IPS-NIHi7 (cell line): Measurements from ENCODE around the gene SGSH.
A peak's percentile ranks its signal among the peaks of the same experiment; 100 is the strongest.
"Not testable (repeated sequence)": the region's sequence is repeated elsewhere in the genome, so short reads cannot be mapped to it uniquely, and the experiment has no call there.

Source experiments
- DNase-seq: peaks from one replicate; pipeline ENCODE4 v3.0.0; 2012; ENCODE audit warnings: mixed read lengths; ENCODE audit errors: extremely low spot score

Gene SGSH

GRCh38 chr17:80220054-80220735 lies at the start of gene SGSH, which contains the start of gene SLC26A11:
Gene SGSH, minus strand, starts transcription at chr17:80220333. Its CDS starts 20 bp downstream, at chr17:80220313.
Gene SLC26A11, plus strand, starts transcription at chr17:80220427. Its CDS starts 1,134 bp downstream, at chr17:80221561.
- peak; percentile 100 for DNase-seq

- no peak for DNase-seq
These were observed 49.3 kb upstream of the SGSH start for GRCh38 chr17:80269405-80269807.

- no peak for DNase-seq
These were observed 48.3 kb upstream of the SGSH start for GRCh38 chr17:80268427-80268826.

- no peak for DNase-seq
These were observed 47.3 kb upstream of the SGSH start for GRCh38 chr17:80267391-80267790.

DNA sequence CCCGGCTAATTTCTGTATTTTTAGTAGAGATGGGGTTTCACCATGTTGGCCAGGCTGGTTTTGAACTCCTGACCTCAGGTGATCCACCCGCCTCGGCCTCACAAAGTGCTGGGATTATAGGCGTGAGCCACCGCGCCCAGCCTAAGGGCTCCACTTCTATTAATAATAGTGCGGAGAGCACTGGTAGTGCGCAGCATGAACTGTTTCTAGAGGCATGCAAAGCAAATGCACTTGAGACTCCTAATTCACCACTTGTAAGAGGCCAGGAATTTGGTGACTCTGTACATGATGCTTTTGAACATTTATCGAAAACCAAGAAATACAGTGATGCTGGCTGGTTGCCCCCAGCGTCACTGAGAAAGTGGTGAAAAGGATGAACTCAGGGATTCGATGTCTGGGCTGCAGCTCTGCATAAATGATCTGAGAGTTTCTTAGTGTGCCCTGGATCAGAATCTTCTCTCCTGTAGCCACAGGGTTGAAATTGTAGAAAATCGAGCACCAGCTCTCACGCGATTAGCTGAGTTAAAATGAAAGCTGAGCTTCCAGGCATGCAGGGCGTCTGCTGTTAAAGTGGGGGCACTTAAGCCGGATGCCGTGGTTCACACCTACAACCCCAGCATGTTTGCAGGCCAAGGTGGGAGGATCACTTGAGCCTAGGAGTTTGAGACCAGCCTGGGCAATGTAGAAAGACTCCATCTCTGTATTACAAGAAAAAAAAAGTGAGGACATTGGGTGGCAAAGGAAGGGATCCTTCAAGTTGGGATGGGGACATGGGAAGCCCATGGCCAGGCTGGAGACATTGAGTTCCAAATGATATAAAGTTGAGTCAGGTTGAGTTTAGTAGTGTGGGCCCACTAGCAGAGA lies 45.3 kb upstream of the SGSH start:
- DNase-seq = no peak

GRCh38 chr17:80264205-80265075 lies 44.3 kb upstream of the SGSH start:
- no peak for DNase-seq

DNA sequence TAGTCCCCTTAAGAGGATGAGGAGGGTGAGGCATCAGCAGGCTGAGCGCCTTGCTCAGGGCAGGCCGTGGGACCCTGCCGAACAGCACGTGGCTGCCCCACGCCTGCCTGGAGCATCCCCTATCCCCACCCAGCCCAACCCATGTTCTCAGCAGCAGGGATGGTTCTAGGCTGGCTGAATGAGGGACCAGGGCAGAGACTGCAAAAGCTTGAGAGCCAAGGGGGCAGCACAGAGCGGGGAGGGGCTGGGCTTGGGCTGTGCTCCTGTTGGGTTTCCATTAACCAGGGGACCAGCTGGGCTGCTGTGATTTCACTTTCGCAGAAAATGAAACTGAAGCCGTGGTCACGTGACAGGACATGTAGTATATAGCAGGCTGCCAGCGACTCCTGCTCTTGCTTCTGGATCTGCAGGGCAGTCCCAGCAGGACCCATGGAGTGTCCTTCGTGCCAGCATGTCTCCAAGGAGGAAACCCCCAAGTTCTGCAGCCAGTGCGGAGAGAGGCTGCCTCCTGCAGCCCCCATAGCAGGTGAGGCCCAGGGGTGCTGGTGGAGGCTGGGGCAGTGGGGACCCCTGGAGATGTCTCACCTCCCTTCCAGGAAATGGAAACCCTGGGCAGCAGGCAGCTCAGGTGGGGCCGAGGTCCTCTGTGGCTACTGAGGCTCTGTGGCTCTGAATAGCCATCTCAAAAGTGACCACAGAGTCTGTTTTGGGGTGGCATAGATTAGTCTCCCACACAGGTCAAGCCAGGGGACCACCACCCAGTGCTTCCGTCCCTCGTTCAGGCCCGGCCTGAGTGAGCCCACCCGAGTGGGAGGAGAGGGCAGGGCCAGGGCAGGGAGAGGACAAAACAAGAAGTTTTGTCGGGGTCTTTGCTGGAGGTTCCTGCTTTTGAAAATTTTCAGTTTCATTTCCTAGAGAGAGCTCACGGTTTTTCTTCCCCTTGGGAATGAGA lies 43.4 kb upstream of the SGSH start:
- DNase-seq = no peak

GRCh38 chr17:80262775-80263244 lies 42.7 kb upstream of the SGSH start:
- no peak for DNase-seq

DNA sequence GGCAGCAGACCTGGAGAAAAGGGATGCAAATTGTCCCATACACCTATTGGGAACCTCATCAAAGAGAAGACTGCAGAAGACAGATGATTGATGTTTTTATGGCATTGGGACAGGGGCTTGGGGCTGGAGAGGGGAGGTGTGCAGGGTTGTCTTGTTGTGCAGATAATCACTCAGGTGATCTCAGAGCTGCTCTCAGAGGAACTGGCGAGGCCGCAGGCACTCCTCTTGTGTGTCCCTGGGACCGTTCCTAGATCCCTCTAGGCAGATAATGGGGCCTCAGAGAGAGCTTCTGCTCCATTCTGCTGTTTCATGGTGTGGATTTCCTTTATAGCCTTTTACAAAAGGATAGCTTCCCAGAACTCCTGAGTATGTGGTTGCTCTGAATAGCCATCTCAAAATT lies 42.2 kb upstream of the SGSH start:
- DNase-seq = no peak

- DNase-seq = no peak
These were observed 41.8 kb upstream of the SGSH start for GRCh38 chr17:80261895-80262279.

DNA sequence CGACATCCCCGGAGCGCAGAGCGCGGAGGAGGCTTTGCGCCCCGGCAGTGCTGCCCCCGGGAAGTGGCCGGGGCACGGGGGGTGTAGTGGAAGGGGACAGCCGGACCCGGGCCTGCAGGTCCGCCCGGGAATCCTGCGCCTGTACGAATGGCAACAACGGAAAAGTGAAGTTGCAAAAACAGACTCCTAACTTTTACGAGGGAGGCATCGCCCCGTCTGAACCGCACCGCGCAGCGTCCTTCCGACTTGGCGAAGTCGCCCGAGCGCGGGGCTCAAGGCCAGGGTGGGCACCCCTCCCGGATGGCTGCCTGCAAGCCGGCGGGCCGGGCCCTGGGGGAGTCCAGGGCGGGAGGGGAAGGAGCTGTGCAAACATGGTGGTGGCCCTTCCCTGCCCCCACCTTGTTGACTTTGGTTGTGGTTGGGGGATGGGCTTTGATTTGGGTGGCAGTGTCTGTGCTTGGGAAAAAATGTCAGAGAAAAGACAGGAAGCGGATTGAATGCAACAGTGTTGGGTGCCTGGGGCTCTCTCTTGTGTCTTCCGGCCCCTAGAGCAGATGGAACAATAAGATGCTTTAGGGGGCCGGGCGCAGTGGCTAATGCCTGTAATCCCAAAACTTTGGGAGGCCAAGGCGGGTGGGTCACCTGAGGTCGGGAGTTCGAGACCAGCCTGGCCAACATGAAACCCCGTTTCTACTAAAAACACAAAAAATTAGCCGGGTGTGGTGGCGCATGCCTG lies 41.2 kb upstream of the SGSH start:
- peak; percentile 75 for DNase-seq

GRCh38 chr17:80260791-80261158 lies 40.6 kb upstream of the SGSH start, which contains the start of gene RNF213:
Gene RNF213, plus strand, starts transcription at chr17:80260852. Its CDS starts 2,830 bp downstream, at chr17:80263682.
- peak; percentile 77 for DNase-seq

- DNase-seq = peak; percentile 93
These were observed 40.0 kb upstream of the SGSH start for GRCh38 chr17:80260069-80260535.

DNA sequence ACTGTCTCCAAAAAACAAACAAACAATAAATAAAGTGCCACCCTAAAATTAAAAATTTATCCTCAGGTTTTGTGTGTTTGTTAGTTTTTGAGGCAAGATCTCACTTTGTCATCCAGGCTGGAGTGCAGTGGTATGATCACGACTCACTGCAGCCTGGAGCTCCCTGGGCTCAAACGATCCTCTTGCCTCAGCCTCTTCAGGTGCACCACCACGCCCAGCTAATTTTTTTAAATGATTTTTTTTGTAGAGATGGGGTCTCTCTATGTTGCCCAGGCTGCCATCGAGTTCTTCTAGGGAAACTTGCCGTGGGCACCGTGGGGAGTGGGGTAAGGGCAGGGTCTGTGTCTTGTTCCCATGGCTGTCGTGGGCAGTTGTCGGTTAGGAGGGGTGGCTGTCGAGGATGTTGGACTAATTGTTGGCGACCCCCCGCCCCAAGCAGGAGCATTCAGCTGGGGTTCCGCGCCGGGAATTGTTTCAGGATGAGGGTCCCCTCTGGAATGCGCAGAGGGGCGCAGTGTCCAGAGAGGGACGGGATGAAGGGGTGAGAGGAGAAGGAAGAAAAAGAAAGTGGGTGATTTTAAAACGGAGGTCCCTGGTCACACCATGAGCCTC lies 39.4 kb upstream of the SGSH start:
- DNase-seq = no peak

DNA sequence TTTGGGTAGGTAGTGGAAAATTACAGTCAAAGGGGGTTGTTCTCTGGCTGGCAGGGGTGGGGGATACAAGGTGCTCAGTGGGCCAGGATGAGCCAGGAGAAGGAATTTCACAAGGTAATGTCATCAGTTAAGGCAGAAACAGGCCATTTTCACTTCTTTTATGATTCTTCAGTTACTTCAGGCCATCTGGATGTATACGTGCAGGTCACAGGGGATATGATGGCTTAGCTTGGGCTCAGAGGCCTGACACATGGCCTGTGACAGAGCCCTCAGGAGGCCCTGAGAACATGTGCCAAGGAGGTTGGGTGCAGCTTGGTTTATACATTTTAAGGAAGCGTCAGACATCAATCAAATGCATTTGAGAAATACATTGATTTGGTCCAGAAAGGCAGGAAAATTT lies 38.2 kb upstream of the SGSH start:
- not testable (repeated sequence) for DNase-seq

DNA sequence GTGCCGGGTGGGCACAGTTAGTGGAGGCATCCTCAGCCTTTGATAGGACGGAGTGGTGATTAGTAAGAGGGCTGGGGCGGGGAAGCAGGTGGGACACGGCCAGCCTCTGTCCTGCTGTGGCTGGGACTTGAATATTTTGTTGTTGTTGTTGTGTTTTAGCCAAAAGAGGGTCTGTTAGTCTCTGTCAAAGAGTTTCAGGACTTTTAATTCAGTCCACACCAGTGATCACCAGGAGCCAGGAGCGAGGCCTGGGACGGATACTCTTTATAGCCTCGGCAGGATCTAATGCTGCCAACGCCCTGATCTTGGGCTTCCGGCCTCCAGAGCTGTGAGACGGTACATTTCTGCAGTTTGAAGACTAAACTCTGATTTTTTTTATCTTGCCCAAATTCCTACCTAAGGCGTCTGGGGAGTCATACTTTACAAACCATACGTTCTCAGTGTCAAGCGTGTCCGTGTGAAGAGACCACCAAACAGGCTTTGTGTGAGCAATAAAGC lies 37.6 kb upstream of the SGSH start:
- no peak for DNase-seq

- DNase-seq = no peak
These were observed 35.9 kb upstream of the SGSH start for GRCh38 chr17:80256034-80256350.

DNA sequence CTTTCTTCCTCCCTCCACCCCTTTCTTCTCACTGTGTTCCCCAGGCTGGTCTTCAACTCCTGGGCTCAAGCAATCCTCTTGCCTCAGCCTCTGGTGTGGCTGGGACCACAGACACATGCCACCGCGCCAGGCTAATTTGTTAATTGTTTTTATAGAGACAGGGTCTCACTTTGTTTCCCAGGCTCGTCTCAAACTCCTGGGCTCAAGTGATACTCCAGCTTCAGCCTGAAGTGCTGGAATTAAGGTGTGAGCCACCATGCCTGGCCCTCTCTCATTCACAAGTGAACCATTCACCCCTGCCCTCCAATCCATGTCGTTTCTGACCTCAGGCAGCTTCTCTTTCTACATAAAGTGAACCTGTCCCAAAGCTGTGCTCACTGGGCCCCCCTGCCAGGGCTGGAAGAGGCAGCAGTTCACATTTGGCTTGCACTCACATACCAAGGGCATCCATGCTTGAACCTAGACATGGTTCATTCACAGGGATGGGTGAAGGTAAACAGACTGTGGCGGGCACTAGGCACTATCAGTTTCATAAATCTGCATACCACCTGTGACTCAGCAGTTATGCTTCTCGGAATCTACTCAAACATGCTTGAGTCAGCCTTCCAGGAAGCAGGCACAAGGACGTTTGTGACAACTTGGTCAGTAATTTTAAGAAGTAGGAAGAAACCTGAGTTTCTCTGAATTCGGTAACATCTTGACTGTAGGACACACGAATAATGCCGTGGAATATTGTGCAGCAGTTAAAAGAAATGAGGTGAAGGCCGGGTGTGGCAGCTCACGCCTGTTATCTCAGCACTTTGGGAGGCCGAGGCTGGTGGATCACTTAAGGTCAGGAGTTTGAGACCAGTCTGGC lies 34.5 kb upstream of the SGSH start:
- DNase-seq = no peak
